Measurements from ENCODE around the gene NUP35. TPM values are rescaled to one million over a fixed set of nuclear protein-coding genes. Genes with fewer than 3 reads are reported as not detected.

The NUP35 gene
- total and polyA plus RNA-seq, 2 of the 4 experiments (the other 2 are of a cell fraction) = 10.9 to 23.3 TPM

DNA sequence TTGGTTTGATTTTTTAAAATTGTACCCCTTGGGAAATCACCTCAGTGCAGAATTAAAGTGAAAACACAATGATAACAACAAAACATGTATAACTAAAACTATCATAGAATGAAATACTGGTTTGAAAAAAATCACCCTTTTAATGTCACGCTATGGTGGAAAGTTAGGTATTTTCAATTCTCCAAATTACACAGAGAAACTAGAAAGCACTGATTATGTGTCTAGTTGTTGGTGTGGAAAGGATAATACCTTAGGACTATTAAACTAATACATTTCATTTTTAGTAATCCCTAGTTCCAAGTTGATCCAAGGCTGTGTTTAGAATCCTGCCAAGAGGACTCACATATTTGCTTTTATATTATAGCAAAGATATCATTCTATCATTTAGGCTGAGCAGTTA lies 71.2 kb downstream of the NUP35 start:
- H3K4ac ChIP-seq (ENCODE audit: low read depth, low read length) = no peak overlapping the region
- in situ Hi-C loops (cut with MboI; ENCODE audit: low sequenced_read_pairs) = no loop called here
- no peak overlapping the region for H2BK5ac ChIP-seq (ENCODE audit: low read depth, low read length, poor library complexity, severe bottlenecking)
- BruUV-seq (replicated peaks) = no TSS peak
- no peak overlapping the region for H3K4me3 ChIP-seq (ENCODE audit: insufficient read depth, low read depth, low read length)
- no peaks in the 10 kb centered on the region; a peak in 1 of 4 replicates for H3K79me1 ChIP-seq (ENCODE audit: low read depth in 1 of 2, low read length in 2 of 2)
- H3K4me2 ChIP-seq (ENCODE audit: low read depth, low read length) = no peak overlapping the region
- no peak overlapping the region for H2AFZ ChIP-seq (replicated peaks; ENCODE audit: low read length, poor library complexity)
- no peak overlapping the region for H4K5ac ChIP-seq (ENCODE audit: low read depth, low read length)
- no peak overlapping the region for H2BK20ac ChIP-seq (ENCODE audit: low read depth, low read length)
- H3K56ac ChIP-seq (ENCODE audit: extremely low read depth, insufficient read depth, low read length) = no peak overlapping the region
- dilution Hi-C loops (cut with HindIII; ENCODE audit: low sequenced_read_pairs, unreplicated experiment) = no loop called here
- no peak overlapping the region for H2BK120ac ChIP-seq (ENCODE audit: low read depth, low read length)
- no peak overlapping the region for H2AK9ac ChIP-seq (replicated peaks; ENCODE audit: low read depth, low read length, poor library complexity)
- ChIA-PET POLR2A (ENCODE audit: unreplicated experiment) (no interaction called here), CTCF (no interaction called here)
- H3K36me3 ChIP-seq (ENCODE audit: control insufficient read depth, insufficient read depth, low read length) = no peaks in the 10 kb centered on the region
- no peak overlapping the region for H4K8ac ChIP-seq (ENCODE audit: low read depth in 2 of 2, low read length in 2 of 2)
- H3K4me1 ChIP-seq (ENCODE audit: control insufficient read depth, insufficient read depth, low read length) = no peaks in the 10 kb centered on the region
- H3K9ac ChIP-seq (ENCODE audit: low read depth, low read length) = no peak overlapping the region
- H3K14ac ChIP-seq (replicated peaks; ENCODE audit: low read depth, low read length) = no peak overlapping the region
- no peak for TF ChIP-seq NFE2L2 (IDR thresholded peaks at IDR 0.05; ENCODE audit: low read depth, low read length)
- TF ChIP-seq, protein P1, sequence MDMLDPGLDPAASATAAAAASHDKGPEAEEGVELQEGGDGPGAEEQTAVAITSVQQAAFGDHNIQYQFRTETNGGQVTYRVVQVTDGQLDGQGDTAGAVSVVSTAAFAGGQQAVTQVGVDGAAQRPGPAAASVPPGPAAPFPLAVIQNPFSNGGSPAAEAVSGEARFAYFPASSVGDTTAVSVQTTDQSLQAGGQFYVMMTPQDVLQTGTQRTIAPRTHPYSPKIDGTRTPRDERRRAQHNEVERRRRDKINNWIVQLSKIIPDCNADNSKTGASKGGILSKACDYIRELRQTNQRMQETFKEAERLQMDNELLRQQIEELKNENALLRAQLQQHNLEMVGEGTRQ (IDR thresholded peaks at IDR 0.05; ENCODE audit: low read depth, low read length) = no peak
- no peak for TF ChIP-seq POLR2A (IDR thresholded peaks at IDR 0.05; ENCODE audit: low read depth, low read length)
- no peak for TF ChIP-seq RFX5 (IDR thresholded peaks at IDR 0.05; ENCODE audit: low read depth, low read length)
- TF ChIP-seq BHLHE40 (IDR thresholded peaks at IDR 0.05; ENCODE audit: low read depth, low read length) = no peak
- TF ChIP-seq MAFK (IDR thresholded peaks at IDR 0.05; ENCODE audit: low read depth, low read length) = no peak
- TF ChIP-seq MAZ (IDR thresholded peaks at IDR 0.05; ENCODE audit: borderline replicate concordance, low read depth, low read length) = no peak
- DNase-seq = no peak
- no peaks in the 10 kb centered on the region for H3K9me3 ChIP-seq (ENCODE audit: control insufficient read depth, insufficient read depth, low read length)
- intact Hi-C loops (cut with micrococcal nuclease) = no loop called here
- no peaks in the 10 kb centered on the region for H4K20me1 ChIP-seq (ENCODE audit: insufficient read depth, low read length)
- H3K9me1 ChIP-seq (ENCODE audit: insufficient read depth, low read length) = no peaks in the 10 kb centered on the region
- no peak overlapping the region for H3K18ac ChIP-seq (ENCODE audit: low read depth, low read length)
- H2AK5ac ChIP-seq (ENCODE audit: low read depth, low read length) = no peak overlapping the region
- H3K23ac ChIP-seq (ENCODE audit: low read depth, low read length) = no peak overlapping the region
- no peak overlapping the region for H3K27ac ChIP-seq (ENCODE audit: insufficient read depth, low read length)
- H2BK15ac ChIP-seq (ENCODE audit: low read depth, low read length) = no peak overlapping the region
- H4K91ac ChIP-seq (ENCODE audit: insufficient read depth, low read depth, low read length) = no peak overlapping the region
- ATAC-seq (ENCODE audit: low read depth) = no peak
- no CpG with 5 or more reads among the region's 1 CpG for WGBS, 2 experiments (ENCODE audit: extremely low coverage in 2 of 2, insufficient read length in 1 of 2)
- no peaks in the 10 kb centered on the region for H3K27me3 ChIP-seq (ENCODE audit: control insufficient read depth, insufficient read depth, low read length)
